ENCODE data around the gene POSTN.
"Not testable (repeated sequence)": the region's sequence is repeated elsewhere in the genome, so short reads cannot be mapped to it uniquely, and the experiment has no call there.

Gene POSTN

DNA sequence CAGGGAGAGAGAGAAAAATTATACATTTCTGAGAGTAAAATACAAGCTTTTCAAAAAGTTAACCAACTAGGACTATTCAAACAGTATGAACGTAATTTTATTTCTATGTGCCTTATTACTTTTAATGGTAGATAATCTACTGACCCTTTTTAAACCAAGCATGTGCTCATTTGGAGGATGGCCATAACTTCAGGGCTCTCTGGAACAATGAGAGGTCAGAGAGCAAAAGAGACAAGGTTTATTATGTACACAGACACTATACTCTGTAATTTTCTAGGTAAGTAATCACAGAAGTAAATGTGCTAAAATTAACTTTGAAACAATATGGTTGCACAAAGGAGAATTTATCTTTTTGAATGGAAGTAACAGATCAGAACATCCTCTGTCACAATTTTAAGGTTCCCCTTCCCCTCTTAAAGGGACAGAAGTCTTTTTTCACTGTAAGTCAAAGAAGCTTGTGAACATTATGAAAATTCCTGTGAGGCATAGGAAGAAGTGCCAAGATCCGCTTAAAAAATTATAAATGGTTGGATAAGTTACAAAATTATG lies 1.0 kb downstream of the POSTN start:
- no peak for DNase-seq (ENCODE audit: low read depth)
- H3K4me3 ChIP-seq (ENCODE audit: low read depth, low read length), result no peak overlapping the region
- TF ChIP-seq, protein P1, sequence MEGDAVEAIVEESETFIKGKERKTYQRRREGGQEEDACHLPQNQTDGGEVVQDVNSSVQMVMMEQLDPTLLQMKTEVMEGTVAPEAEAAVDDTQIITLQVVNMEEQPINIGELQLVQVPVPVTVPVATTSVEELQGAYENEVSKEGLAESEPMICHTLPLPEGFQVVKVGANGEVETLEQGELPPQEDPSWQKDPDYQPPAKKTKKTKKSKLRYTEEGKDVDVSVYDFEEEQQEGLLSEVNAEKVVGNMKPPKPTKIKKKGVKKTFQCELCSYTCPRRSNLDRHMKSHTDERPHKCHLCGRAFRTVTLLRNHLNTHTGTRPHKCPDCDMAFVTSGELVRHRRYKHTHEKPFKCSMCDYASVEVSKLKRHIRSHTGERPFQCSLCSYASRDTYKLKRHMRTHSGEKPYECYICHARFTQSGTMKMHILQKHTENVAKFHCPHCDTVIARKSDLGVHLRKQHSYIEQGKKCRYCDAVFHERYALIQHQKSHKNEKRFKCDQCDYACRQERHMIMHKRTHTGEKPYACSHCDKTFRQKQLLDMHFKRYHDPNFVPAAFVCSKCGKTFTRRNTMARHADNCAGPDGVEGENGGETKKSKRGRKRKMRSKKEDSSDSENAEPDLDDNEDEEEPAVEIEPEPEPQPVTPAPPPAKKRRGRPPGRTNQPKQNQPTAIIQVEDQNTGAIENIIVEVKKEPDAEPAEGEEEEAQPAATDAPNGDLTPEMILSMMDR (IDR thresholded peaks at IDR 0.05; ENCODE audit: low read depth, low read length, missing control alignments), result no peak

DNA sequence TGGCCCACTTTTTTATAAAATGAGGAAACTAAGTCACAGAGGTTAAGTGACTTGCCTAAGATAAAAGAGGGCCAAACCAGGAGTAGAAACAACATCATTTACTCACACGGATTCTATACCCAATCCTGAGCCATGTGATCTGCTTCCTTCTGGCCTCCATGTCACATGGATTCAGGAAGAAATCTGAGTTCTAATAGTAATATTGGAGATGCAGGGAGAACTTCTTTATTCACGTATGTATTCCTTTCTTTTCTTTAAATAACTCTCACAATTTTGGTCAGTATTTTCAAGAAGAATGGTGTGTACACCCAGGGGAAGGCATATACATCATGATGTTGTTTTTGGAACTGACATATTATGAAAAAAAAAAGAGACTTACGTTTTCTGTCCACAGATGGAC lies 1.8 kb downstream of the POSTN start:
- no peak overlapping the region for H3K4me3 ChIP-seq (ENCODE audit: low read depth, low read length)
- TF ChIP-seq, protein P1 (IDR thresholded peaks at IDR 0.05; ENCODE audit: low read depth, low read length, missing control alignments), result no peak
- no peak for DNase-seq (ENCODE audit: low read depth)

DNA sequence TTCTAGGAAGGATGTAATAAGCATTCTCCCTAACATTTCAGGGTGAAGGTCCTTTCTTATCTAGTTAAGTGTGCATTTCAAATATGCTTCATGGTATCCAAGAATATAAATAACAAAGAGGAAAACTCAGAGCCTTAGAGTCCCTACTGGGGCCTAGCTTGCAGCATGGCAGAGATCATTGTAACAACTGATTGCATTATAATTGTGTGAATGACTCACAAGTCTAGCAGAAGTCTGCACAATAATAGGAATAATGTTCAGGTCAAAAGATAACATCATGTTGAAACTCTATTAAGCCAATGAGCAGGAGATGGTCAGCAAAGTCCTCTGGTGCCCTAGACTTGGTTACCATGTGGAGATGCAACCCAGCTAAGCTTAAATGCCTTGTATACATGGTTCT lies 3.4 kb downstream of the POSTN start:
- H3K4me3 ChIP-seq (ENCODE audit: low read depth, low read length), result no peak overlapping the region
- DNase-seq (ENCODE audit: low read depth), result no peak
- TF ChIP-seq, protein P1 (IDR thresholded peaks at IDR 0.05; ENCODE audit: low read depth, low read length, missing control alignments), result no peak

DNA sequence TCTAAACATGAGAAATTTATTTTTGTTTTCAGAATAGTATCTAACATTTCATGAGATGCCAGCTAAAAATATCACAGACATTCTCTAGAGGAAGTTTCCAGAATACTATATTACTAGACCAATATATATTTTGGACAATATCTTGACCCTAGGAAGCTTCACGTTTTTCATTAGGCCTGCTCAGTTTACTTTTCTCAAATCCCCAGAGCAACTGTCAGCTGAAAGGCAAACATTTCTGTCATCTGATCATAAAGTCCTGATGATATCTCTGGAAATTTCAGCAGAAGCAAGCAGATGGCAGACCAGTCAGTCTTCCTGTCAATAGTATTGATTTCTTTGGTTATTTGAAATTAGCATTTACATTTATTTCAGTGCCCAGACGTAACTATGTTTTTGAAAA lies 4.0 kb downstream of the POSTN start:
- no peak for DNase-seq (ENCODE audit: low read depth)
- TF ChIP-seq, protein P1 (IDR thresholded peaks at IDR 0.05; ENCODE audit: low read depth, low read length, missing control alignments), result no peak
- no peak overlapping the region for H3K4me3 ChIP-seq (ENCODE audit: low read depth, low read length)

DNA sequence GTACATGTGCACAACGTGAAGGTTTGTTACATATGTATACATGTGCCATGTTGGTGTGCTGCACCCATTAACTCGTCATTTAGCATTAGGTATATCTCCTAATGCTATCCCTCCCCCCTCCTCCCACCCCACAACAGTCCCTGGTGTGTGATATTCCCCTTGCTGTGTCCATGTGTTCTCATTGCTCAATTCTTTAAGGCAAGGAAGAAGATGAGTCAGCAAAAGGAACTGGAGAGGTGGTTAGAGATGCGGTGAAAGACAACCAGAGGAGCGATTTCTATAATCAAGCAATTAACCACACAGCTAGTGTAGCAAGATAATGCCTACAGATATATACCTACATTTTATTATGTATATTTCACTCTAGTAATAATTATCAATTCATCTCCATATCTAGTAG lies 9.2 kb downstream of the POSTN start:
- DNase-seq (ENCODE audit: low read depth); H3K4me3 ChIP-seq (ENCODE audit: low read depth, low read length): not testable (repeated sequence)

DNA sequence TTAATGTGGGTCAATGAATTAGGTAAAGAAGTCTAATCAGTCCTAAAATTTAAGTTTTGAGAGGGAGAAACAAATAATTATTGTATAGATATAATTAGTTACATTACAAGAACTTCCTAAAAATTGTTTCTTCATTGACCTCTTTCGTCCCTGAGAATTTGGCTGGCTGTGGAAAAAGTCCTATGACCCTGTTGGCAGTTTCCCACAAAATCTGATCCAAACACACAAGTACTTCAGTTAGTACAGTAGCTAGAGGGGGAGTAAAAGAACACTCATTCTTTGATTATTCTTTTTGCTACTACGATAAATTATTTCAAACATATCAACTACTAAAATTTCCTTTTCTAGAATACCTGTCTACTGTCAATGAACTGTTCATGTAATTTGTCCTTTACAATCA lies 11.3 kb downstream of the POSTN start:
- TF ChIP-seq, protein P1 (IDR thresholded peaks at IDR 0.05; ENCODE audit: low read depth, low read length, missing control alignments), result no peak
- no peak overlapping the region for H3K4me3 ChIP-seq (ENCODE audit: low read depth, low read length)
- no peak for DNase-seq (ENCODE audit: low read depth)

DNA sequence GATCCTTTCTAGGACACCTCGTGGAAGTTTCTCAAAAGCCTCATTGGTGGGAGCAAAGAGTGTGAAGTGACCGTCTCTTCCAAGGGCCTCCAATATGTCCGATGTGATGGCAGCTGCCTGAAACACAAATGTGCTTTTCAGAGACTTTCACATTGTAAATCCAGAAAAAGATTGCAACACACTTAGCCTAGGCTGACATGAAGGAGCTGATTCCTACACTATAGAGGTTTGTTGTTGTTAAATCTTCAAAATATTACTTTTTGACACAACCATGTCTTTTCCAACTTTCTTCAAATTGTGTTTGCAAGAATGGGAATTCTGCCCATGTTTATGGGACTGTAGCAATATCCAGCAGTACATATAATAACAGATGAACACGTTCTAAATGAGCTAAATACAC lies 12.4 kb downstream of the POSTN start:
- H3K4me3 ChIP-seq (ENCODE audit: low read depth, low read length), result no peak overlapping the region
- DNase-seq (ENCODE audit: low read depth), result no peak
- TF ChIP-seq, protein P1 (IDR thresholded peaks at IDR 0.05; ENCODE audit: low read depth, low read length, missing control alignments), result no peak

Measured in GM12864 (cell line).